ENCODE measurements around the gene SH3RF3. TPM values are rescaled to one million over a fixed set of nuclear protein-coding genes. Genes with fewer than 3 reads are reported as not detected.

Gene SH3RF3
- not detected for total RNA-seq (2021; ENCODE audit: unreplicated experiment)
- polyA plus RNA-seq (2012), result 0.01 TPM in 2 replicates
- percentile 4 among the genes with signal in this experiment for Bru-seq, nascent RNA
- BruChase-seq, experiment 1, labeled RNA remaining after a 6-hour chase, result percentile 4 among the genes with signal in this experiment
- BruChase-seq, experiment 2, labeled RNA remaining after a 2-hour chase, result percentile 5 among the genes with signal in this experiment
- long read RNA-seq, result 0 reads

DNA sequence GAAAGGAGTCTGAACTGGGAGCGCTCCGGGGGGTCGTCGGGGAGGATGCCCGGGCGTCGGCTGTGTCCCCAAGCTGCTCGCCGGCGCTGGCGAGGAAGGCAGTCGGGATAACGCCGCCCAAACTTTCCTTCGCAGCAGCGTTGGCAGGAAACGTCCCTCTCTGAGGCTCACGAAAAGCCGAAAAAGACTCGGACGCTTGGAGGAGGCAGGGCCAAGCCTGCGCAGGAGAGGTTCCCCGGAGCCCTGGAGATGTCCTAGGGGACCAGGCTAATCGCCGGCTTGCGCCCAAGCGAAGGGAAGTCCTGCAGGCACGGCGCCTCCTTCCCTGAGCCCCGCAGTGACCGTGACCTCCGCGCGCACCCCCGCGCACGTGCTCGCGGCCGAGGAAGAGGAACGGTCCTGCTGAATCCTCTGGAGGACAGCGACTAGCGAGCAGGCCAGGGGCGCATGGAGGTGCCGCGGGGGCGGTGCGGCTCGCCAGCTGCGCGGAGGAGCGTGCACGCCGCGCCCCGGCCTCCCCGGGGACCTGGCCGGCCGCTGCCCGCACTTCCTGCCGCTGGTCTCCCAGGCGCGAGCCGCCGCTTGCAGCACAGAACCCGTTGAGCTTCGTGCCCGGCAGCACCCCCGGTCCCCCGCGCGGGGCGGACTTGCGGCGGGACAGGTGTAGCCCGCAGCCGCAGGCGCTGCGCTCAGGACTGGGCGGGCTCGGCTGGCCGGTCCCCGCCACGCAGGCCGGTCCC, at the start of gene SH3RF3:
SH3RF3 (plus strand) TSS at position 590 of the 740 bp plus-strand sequence.
- H3K27ac ChIP-seq (ENCODE audit: low read depth, low read length), result no peak within 1 kb of the TSS
- H2AFZ ChIP-seq (ENCODE audit: low read depth, low read length, poor library complexity, severe bottlenecking), result no peak within 1 kb of the TSS
- ChIA-PET RAD21 (ENCODE audit: low non-redundant PET in 1 of 2, low total read pairs in 2 of 2, uncharacterized antibody in 2 of 2, unreplicated experiment in 2 of 2) (no interaction called here), CTCF (no interaction called here), POLR2A (no interaction called here)
- peaks cover 12 to 17% of the 10 kb centered on the region in 2 experiments; a peak in 3 of 4 replicates for H3K4me1 ChIP-seq (ENCODE audit: control insufficient read depth in 1 of 2, insufficient read depth in 2 of 2, low read length in 2 of 2)
- no peak within 1 kb of the TSS for H3K4me2 ChIP-seq (ENCODE audit: low read length)
- BruUV-seq (replicated peaks), result no TSS peak
- DNase-seq (ENCODE audit: low read depth, low spot score) (no peak), ATAC-seq (no peak)
- peaks cover 18% of the 10 kb centered on the region; the same call in 1 of the 2 replicates for H3K27me3 ChIP-seq (ENCODE audit: insufficient read depth, low read length)
- no peaks in the 10 kb centered on the region for H3K9me3 ChIP-seq (ENCODE audit: control insufficient read depth in 1 of 2, insufficient read depth in 1 of 2, low read depth in 1 of 2, low read length in 2 of 2)
- no peaks in the 10 kb centered on the region for H4K20me1 ChIP-seq (ENCODE audit: insufficient read depth)
- TF ChIP-seq ELF1 (IDR thresholded peaks at IDR 0.05; ENCODE audit: borderline replicate concordance, low read depth) (no peak), ZBTB33 (IDR thresholded peaks at IDR 0.05; ENCODE audit: extremely low read depth, insufficient replicate concordance, low read length) (no peak), ATF3 (IDR thresholded peaks at IDR 0.05) (no peak), POLR2A (IDR thresholded peaks at IDR 0.05; ENCODE audit: borderline replicate concordance, extremely low read depth, insufficient read depth, insufficient read length) (no peak), CBX3 (IDR thresholded peaks at IDR 0.05; ENCODE audit: low read depth) (no peak), SIN3A (IDR thresholded peaks at IDR 0.05; ENCODE audit: low read depth) (no peak), JUND (IDR thresholded peaks at IDR 0.05) (no peak), EZH2 (IDR thresholded peaks at IDR 0.05) (no peak), SP1 (IDR thresholded peaks at IDR 0.05; ENCODE audit: low read depth) (no peak), ZFX (IDR thresholded peaks at IDR 0.05) (no peak), EGR1 (IDR thresholded peaks at IDR 0.05; ENCODE audit: low read depth) (no peak)
- TF ChIP-seq, protein P1, sequence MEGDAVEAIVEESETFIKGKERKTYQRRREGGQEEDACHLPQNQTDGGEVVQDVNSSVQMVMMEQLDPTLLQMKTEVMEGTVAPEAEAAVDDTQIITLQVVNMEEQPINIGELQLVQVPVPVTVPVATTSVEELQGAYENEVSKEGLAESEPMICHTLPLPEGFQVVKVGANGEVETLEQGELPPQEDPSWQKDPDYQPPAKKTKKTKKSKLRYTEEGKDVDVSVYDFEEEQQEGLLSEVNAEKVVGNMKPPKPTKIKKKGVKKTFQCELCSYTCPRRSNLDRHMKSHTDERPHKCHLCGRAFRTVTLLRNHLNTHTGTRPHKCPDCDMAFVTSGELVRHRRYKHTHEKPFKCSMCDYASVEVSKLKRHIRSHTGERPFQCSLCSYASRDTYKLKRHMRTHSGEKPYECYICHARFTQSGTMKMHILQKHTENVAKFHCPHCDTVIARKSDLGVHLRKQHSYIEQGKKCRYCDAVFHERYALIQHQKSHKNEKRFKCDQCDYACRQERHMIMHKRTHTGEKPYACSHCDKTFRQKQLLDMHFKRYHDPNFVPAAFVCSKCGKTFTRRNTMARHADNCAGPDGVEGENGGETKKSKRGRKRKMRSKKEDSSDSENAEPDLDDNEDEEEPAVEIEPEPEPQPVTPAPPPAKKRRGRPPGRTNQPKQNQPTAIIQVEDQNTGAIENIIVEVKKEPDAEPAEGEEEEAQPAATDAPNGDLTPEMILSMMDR (IDR thresholded peaks at IDR 0.05 in 2 of 3, conservative IDR thresholded peaks at IDR 0.05 in 1 of 3; ENCODE audit: borderline replicate concordance in 1 of 3, insufficient read depth in 1 of 3, low read depth in 2 of 3, low read length in 2 of 3), result no peak
- intact Hi-C loops (cut with micrococcal nuclease), result loop anchor here (1.0 to 2.0 kb wide), 2 partner anchors 268 to 382 kb away; no protein-coding TSS in a partner anchor
- no peaks in the 10 kb centered on the region for H3K9me2 ChIP-seq (ENCODE audit: insufficient read depth)
- H3K36me3 ChIP-seq (ENCODE audit: control insufficient read depth in 1 of 2, insufficient read depth in 2 of 2, low read length in 2 of 2), result no peaks in the 10 kb centered on the region
- H3K9ac ChIP-seq (ENCODE audit: low read length), result no peak within 1 kb of the TSS
- no peak within 1 kb of the TSS for H3K4me3 ChIP-seq (replicated peaks in 1 of 2; ENCODE audit: low read depth in 1 of 2, low read length in 2 of 2)
- no peaks in the 10 kb centered on the region for H3K79me2 ChIP-seq (ENCODE audit: insufficient read depth, low read length)

Data from HCT116 (cell line).